Epidermal melanocyte (primary cell): ENCODE results near the gene C2orf74.

Source experiments
- DNase-seq: peaks from one replicate; pipeline ENCODE4 v3.0.0; 2011; ENCODE audit warnings: low spot score; ENCODE audit not compliant: insufficient read length

Gene C2orf74

GRCh38 chr2:61214171-61214570 lies 52.2 kb downstream of the C2orf74 start:
- no peak for DNase-seq
